ENCODE data around the gene APELA. TPM values are rescaled to one million over a fixed set of nuclear protein-coding genes. Genes with fewer than 3 reads are reported as not detected.
"Not testable (repeated sequence)": the region's sequence is repeated elsewhere in the genome, so short reads cannot be mapped to it uniquely, and the experiment has no call there.

Gene APELA
- total RNA-seq, 2 experiments from 2014 or later = not detected

- CTCF ChIA-PET; intact Hi-C loops (cut with DNase I, micrococcal nuclease); H3K27me3 Mint-ChIP-seq; H3K9me3 Mint-ChIP-seq (ENCODE audit: low read depth); ATAC-seq; H3K27ac Mint-ChIP-seq; H3K36me3 Mint-ChIP-seq (ENCODE audit: low read depth); POLR2A ChIA-PET; DNase-seq; H3K4me1 Mint-ChIP-seq; H3K4me3 Mint-ChIP-seq: not testable (repeated sequence)
Observed at GRCh38 chr4:164927101-164927500, 50.1 kb downstream of the APELA start.

GRCh38 chr4:164930647-164931046 is 53.7 kb downstream of the APELA start:
- ATAC-seq = no peak
- H3K27me3 Mint-ChIP-seq = no peaks in the 10 kb centered on the region
- H3K4me1 Mint-ChIP-seq = no peaks in the 10 kb centered on the region
- POLR2A ChIA-PET = no interaction called here
- no peak overlapping the region for H3K4me3 Mint-ChIP-seq
- H3K27ac Mint-ChIP-seq = no peak overlapping the region
- CTCF ChIA-PET = no interaction called here
- no peak for DNase-seq
- intact Hi-C loops (cut with DNase I, micrococcal nuclease) = no loop called here
- no peaks in the 10 kb centered on the region for H3K9me3 Mint-ChIP-seq (ENCODE audit: low read depth)
- H3K36me3 Mint-ChIP-seq (ENCODE audit: low read depth) = no peaks in the 10 kb centered on the region

GRCh38 chr4:164931551-164932324 is 54.8 kb downstream of the APELA start:
- no peaks in the 10 kb centered on the region for H3K9me3 Mint-ChIP-seq (ENCODE audit: low read depth)
- ChIA-PET POLR2A (no interaction called here), CTCF (no interaction called here)
- H3K27ac Mint-ChIP-seq = no peak overlapping the region
- H3K4me3 Mint-ChIP-seq = no peak overlapping the region
- DNase-seq (no peak), ATAC-seq (no peak)
- no peaks in the 10 kb centered on the region for H3K36me3 Mint-ChIP-seq (ENCODE audit: low read depth)
- peaks cover 2% of the 10 kb centered on the region for H3K27me3 Mint-ChIP-seq
- intact Hi-C loops (cut with DNase I, micrococcal nuclease) = no loop called here
- H3K4me1 Mint-ChIP-seq = no peaks in the 10 kb centered on the region

- no peak for DNase-seq
- Mint-ChIP-seq H3K36me3 (ENCODE audit: low read depth) (no peaks in the 10 kb centered on the region), H3K4me1 (no peaks in the 10 kb centered on the region), H3K27me3 (peaks cover 7% of the 10 kb centered on the region), H3K27ac (no peak overlapping the region), H3K9me3 (ENCODE audit: low read depth) (no peaks in the 10 kb centered on the region), H3K4me3 (no peak overlapping the region)
- ChIA-PET CTCF (no interaction called here), POLR2A (no interaction called here)
- ATAC-seq = no peak
- intact Hi-C loops (cut with DNase I, micrococcal nuclease) = no loop called here
Observed at GRCh38 chr4:164933244-164933643, 56.3 kb downstream of the APELA start.

GRCh38 chr4:164935363-164935762 is 58.4 kb downstream of the APELA start:
- H3K4me3 Mint-ChIP-seq = no peak overlapping the region
- no peaks in the 10 kb centered on the region for H3K4me1 Mint-ChIP-seq
- DNase-seq (no peak), ATAC-seq (no peak)
- no peaks in the 10 kb centered on the region for H3K36me3 Mint-ChIP-seq (ENCODE audit: low read depth)
- H3K27me3 Mint-ChIP-seq = peaks cover 18% of the 10 kb centered on the region
- CTCF ChIA-PET = interaction anchor here (0.7 kb wide), 1 partner anchor 83 kb away, joined by 3 read pairs; no protein-coding TSS in a partner anchor
- POLR2A ChIA-PET = no interaction called here
- intact Hi-C loops (cut with DNase I, micrococcal nuclease) = no loop called here
- H3K9me3 Mint-ChIP-seq (ENCODE audit: low read depth) = no peaks in the 10 kb centered on the region
- H3K27ac Mint-ChIP-seq = no peak overlapping the region

- H3K4me1 Mint-ChIP-seq; H3K36me3 Mint-ChIP-seq (ENCODE audit: low read depth); POLR2A ChIA-PET; H3K4me3 Mint-ChIP-seq; intact Hi-C loops (cut with DNase I, micrococcal nuclease); H3K9me3 Mint-ChIP-seq (ENCODE audit: low read depth); ATAC-seq; H3K27ac Mint-ChIP-seq; DNase-seq: not testable (repeated sequence)
- CTCF ChIA-PET = interaction anchor here (0.7 kb wide), 1 partner anchor 82 kb away, joined by 3 read pairs; no protein-coding TSS in a partner anchor
- peaks cover 18% of the 10 kb centered on the region for H3K27me3 Mint-ChIP-seq
Observed at GRCh38 chr4:164935865-164936606, 59.1 kb downstream of the APELA start.

- Mint-ChIP-seq H3K27me3 (peaks cover 22% of the 10 kb centered on the region), H3K9me3 (ENCODE audit: low read depth) (no peaks in the 10 kb centered on the region), H3K27ac (no peak overlapping the region), H3K36me3 (ENCODE audit: low read depth) (no peaks in the 10 kb centered on the region), H3K4me3 (no peak overlapping the region), H3K4me1 (no peaks in the 10 kb centered on the region)
- DNase-seq (no peak), ATAC-seq (no peak)
- intact Hi-C loops (cut with DNase I, micrococcal nuclease) = no loop called here
- ChIA-PET POLR2A (no interaction called here), CTCF (no interaction called here)
Observed at GRCh38 chr4:164937576-164938270, 60.7 kb downstream of the APELA start.

- Mint-ChIP-seq H3K9me3 (ENCODE audit: low read depth) (no peaks in the 10 kb centered on the region), H3K36me3 (ENCODE audit: low read depth) (no peaks in the 10 kb centered on the region), H3K4me1 (no peaks in the 10 kb centered on the region), H3K27ac (no peak overlapping the region), H3K4me3 (no peak overlapping the region), H3K27me3 (peaks cover 22% of the 10 kb centered on the region)
- ATAC-seq = no peak
- intact Hi-C loops (cut with DNase I, micrococcal nuclease) = no loop called here
- ChIA-PET CTCF (no interaction called here), POLR2A (no interaction called here)
- DNase-seq = no peak
Observed at GRCh38 chr4:164943192-164943591, 66.2 kb downstream of the APELA start.

GRCh38 chr4:164945146-164945545 is 68.2 kb downstream of the APELA start:
- ChIA-PET CTCF (no interaction called here), POLR2A (no interaction called here)
- DNase-seq (no peak), ATAC-seq (no peak)
- Mint-ChIP-seq H3K4me3 (no peak overlapping the region), H3K4me1 (no peaks in the 10 kb centered on the region), H3K36me3 (ENCODE audit: low read depth) (no peaks in the 10 kb centered on the region), H3K27me3 (peaks cover 20% of the 10 kb centered on the region), H3K9me3 (ENCODE audit: low read depth) (no peaks in the 10 kb centered on the region), H3K27ac (no peak overlapping the region)
- intact Hi-C loops (cut with DNase I, micrococcal nuclease) = no loop called here

- H3K4me3 Mint-ChIP-seq = no peak overlapping the region
- H3K36me3 Mint-ChIP-seq (ENCODE audit: low read depth) = no peaks in the 10 kb centered on the region
- peaks cover 24% of the 10 kb centered on the region for H3K27me3 Mint-ChIP-seq
- H3K9me3 Mint-ChIP-seq (ENCODE audit: low read depth) = no peaks in the 10 kb centered on the region
- CTCF ChIA-PET = no interaction called here
- H3K4me1 Mint-ChIP-seq = no peaks in the 10 kb centered on the region
- intact Hi-C loops (cut with DNase I, micrococcal nuclease) = no loop called here
- POLR2A ChIA-PET = no interaction called here
- no peak overlapping the region for H3K27ac Mint-ChIP-seq
- no peak for ATAC-seq
- DNase-seq = no peak
Observed at GRCh38 chr4:164946810-164947209, 69.8 kb downstream of the APELA start.

Data from activated CD4-positive, alpha-beta T cell treated with anti-CD3 and anti-CD28 coated beads for 36 hours (primary cell).